Stimulated activated CD8-positive, alpha-beta memory T cell treated with anti-CD3 and anti-CD28 coated beads, Interleukin-12 subunit alpha, Interleukin-12 subunit beta, amount 100 ng/mL, for 1 hour (primary cell): ENCODE measurements around the gene FAM117B.
"Not testable (repeated sequence)": the region's sequence is repeated elsewhere in the genome, so short reads cannot be mapped to it uniquely, and the experiment has no call there.

Experiments
- DNase-seq: peaks from one replicate; pipeline ENCODE4 v3.0.0-alpha.2; 2020; ENCODE audit warnings: low read depth

FAM117B gene

DNA sequence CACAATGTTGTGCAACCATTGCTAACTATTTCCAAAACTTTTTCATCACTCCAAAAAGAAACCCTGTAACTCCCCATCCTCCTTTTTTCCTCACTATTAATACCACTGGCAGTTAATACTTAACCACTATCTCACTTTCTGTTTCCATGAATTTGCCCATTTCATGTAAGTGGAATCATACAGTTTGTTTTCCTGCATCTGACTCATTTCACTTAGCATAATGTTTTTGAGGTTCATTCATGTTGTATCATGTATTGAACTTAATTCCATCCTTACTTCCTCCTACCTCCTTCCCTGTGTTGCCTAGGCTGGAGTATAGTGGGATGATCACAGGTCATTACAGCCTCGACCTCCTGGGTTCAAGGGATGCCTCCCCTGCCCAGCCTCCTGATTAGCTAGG, 68.3 kb downstream of the FAM117B start:
- DNase-seq: no peak

DNA sequence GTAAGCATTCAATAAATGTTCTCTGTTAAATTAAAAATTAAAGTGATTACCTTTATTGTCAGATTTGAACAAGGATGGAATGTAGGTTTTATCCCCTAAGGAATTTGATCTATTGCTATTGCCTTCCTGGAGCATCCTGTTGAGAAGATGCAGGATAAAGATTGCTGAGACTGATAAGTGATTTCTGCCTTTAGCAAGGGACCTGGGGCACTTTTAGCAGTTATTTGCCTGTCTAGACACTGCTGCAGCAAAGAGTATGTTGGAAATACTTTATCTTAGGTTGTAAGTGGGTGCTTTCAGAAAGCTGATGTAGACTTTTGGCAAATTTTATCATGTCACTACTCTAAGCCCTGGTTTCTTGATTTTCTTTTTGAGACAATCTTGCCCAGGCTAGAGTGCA, 69.5 kb downstream of the FAM117B start:
- DNase-seq: no peak

DNA sequence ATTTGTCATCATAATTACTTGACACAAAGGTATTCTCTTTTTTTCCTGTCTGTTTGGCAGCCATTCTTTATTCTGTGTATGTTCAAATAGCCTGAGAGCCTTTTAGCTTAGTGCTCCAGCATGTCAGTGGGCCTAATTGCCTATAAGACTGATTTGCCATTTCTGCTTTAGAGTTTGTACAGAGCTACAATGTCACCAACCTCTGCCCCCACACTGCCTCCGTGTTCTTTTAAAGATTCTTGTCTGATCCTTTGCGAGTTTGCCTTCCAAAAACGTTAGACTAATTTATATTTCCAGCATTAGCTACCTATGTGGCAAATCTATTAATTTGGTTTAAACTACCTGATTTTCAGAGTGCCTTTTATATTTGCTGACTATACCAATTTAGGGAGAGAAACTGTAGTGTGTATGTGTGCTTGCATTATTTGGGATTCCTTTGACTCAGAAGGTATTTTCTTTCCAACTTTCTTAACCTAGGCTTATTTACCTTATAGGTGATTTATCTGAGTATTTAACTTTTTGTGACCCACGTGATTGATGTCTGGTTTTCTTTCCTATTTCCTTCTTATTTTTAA, 70.8 kb downstream of the FAM117B start:
- DNase-seq: no peak

DNA sequence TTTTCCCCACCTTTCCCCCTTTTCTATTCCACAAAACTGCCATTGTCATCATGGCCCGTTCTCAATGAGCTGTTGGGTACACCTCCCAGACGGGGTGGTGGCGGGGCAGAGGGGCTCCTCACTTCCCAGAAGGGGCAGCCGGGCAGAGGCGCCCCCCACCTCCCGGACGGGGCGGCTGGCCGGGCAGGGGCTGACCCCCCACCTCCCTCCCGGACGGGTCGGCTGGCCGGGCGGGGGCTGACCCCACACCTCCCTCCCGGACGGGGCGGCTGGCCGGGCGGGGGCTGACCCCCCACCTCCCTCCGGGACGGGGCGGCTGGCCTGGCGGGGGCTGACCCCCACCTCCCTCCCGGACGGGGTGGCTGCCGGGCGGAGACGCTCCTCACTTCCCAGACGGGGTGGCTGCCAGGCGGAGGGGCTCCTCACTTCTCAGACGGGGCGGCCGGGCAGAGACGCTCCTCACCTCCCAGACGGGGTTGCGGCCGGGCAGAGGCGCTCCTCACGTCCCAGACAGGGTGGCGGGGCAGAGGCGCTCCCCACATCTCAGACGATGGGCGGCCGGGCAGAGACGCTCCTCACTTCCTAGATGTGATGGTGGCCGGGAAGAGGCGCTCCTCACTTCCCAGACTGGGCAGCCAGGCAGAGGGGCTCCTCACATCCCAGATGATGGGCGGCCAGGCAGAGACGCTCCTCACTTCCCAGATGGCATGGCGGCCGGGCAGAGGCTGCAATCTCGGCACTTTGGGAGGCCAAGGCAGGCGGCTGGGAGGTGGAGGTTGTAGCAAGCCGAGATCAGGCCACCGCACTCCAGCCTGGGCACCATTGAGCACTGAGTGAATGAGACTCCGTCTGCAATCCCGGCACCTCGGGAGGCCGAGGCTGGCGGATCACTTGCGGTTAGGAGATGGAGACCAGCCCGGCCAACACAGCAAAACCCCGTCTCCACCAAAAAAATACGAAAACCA, 80.5 kb downstream of the FAM117B start:
- DNase-seq: not testable (repeated sequence)

DNA sequence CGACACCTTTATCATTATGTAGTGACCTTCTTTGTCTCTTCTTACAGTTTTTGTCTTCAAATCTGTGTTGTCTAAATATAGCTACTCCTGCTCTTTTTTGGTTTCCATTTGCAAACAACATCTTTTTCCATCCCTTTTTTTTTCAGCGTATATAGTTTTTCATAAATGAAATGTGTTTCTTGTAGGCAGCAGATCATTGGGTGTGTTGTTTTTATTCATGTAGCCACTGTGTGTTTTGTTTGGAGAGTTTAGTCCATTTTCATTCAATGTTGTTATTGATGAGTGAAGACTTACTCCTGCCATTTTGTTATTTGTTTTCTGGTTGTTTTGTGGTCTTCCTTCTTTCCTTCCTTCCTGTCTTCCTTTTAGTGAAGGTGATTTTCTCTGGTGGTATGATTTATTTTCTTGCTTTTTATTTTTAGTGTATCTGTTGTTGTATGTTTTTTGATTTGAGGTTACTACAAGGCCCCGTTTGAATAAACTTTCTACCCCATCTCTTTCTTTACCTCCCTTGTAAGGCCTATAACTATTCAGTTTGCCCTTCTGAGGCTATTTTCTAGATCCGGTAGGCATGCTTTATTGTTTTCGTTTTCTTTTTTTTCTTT, 81.4 kb downstream of the FAM117B start:
- no peak for DNase-seq

DNA sequence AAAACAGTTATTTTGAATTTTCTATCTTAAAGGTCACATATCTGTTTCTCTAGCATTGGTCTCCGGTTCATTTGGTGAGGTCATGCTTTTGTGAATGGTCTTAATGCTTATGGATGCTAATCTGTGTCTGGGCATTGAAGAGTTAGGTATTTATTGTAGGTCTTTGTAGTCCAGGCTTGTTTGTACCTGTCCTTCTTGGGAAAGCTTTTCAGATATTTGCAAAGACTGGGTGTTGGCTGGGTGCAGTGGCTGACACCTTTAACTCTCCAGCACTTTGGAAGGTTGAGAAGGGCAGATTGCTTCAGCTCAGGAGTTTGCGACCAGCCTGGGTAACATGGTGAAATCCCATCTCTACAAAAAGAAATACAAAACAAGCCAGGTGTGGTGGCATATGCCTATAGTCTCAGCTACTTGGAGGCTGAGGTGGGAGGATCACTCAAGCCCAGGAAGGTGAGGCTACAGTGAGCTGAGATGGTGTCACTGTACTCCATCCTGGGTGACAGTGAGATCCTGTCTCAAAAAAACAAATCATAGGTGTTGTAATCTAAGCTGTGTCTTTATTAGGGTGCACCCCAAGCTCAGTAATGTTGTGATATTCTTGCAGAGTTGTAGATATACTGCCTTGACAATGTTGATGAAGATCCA, 82.3 kb downstream of the FAM117B start:
- no peak for DNase-seq

DNA sequence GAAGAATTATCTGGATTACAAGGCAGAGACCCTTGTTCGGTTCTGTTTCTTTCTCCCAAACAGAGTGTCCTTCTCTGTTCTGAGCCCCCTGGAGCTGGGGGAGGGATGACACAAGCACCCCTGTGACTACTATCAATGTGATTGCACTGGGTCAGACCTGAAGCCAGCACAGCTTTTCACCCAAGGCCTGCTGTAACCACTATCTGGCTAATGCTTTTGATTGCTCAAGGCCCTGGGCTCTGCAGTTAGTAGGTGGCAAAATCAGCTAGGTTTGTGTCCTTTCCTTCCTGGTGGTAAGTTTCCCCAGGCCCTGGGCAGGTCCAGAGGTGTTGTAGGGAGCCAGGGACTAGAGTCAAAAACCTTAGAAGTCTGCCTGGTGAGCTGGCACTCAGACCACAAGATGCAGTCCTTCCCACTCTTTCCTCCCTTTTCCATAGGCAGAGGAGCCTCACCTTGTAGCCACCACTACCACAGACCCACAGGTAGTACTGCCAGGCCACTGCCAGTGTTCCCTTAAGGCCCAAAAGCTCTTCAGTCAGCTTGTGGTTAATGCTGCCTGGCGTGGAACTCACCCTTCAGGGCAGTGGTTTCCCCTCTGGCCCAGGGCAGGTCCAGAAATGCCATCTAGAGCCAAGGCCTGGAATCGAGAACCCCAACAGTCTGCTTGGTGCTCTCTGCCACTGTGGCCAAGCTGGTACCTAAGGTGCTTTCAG, 83.0 kb downstream of the FAM117B start:
- DNase-seq: no peak

DNA sequence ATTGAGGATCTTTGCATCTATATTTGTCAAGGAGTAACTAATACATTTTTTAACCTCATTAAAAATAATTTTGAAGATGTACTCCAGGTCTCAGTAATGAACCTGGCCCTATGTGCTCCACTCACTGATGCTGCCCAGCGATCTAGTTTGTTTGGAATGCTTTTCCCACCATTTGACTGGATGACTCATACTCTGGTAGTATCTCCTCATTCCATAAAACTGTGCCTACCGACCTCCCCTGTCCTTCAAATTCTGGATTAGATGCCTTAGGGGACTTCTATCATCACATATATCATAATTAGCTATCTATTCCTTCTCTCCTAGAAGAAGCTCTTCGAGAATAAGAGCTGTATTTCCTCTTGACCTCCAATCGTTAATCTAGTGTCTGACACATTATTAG, 83.8 kb downstream of the FAM117B start:
- DNase-seq: no peak

DNA sequence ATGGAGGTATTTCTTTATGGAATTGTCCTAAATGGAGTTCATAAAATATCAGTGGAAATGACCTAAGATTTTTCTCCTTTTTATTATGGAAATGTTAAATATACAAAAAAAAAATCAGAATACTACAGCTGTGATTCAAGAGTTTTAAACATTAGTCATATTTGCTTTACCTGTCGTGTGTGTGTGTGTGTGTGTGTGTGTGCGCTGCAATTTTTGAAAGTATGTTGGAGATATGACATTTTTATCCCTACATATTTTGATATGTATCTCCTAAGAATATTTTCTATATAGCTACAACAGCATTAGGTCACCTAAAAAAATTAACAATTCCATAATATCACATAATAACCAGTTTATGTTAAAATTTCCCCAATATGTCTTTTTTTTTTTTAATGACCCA, 85.5 kb downstream of the FAM117B start:
- DNase-seq: no peak

DNA sequence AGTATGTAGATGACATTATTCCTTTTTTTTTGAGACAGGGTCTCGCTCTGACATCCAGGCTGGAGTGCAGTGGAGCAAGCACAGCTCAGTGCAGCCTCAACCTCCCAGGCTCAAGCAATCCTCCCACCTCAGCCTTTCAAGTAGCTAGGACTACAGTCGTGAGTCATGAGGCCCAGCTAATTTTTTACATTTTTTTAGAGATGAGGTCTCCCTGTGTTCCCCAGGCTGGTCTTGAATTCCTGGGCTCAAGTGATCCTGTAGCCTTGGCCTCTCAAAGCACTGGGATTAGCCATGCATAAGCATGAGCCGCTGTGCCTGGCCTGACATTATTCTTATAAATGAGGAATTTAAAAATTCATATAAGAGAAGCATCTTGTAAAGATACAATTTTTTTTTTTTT, 86.9 kb downstream of the FAM117B start:
- no peak for DNase-seq

DNA sequence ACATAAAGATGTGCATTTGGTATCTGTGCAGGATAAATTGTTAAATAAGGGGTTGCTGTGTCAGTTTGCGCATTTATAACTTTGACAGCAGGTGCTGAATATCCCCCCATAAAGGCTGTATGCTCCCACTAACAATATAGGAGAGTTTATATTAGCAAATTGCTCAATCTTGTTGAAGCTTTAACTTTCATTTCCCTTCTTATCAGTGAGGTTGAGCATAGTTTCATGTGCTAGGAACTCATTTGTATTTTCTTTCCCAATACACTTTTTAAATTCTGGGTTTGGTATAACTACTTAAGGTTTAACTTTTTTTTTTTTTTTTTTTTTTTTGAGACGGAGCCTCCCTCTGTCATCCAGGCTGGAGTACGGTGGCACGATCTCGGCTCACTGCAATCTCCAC, 89.0 kb downstream of the FAM117B start:
- DNase-seq: no peak

DNA sequence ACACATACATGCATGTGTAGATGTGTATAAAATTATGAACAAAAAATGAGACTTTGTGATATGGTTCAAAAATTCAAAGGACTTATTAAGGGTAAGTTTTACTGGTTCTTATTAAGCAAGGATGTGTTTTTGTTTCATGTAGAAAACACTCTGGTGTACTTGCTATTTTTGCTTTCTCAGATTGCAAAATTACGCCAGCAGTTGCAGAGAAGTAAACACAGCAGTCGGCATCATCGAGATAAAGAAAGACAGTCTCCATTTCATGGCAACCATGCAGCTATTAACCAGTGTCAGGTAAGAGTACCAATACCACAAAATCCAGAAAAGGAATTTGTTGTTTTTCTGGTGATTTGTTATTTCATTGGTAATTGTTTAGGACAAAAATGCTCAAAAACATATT, 91.3 kb downstream of the FAM117B start:
- DNase-seq: no peak

DNA sequence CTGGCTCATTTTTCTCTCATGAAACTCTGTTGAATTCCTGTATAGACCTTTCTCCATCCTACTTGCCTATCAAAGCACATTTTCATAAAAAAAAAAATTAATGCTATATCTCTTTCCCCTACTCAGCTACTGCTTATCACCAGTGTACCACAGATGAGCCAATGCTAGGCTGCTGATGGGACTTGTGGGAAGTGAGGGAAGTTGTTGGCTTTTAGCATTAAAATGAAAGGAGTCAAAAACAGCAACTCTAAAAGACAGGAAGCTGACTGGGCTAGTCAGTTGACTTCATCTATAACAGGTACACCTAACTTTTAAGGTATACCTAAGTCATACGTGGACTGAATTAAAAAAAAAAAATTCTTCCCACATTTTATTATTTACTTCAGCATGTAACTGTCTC, 102.1 kb downstream of the FAM117B start:
- DNase-seq: no peak

DNA sequence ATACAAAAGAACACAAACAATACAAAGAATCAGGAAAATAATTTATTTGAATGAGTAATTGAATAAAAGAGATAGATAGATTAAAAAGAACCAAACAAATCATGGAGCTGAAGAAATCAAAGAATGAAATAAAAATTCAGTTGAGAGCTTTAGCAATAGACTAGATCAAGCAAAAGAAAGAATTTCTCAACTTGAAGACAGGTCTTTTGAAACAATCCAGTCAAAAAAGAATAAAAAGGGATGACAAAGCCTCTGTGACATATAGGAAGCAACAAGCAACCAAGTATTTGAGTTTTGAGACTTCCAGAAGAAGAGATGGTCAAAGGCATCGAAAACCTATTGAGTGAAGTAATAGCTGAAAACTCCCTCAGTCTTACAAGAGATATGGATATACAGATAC, 108.8 kb downstream of the FAM117B start:
- no peak for DNase-seq

DNA sequence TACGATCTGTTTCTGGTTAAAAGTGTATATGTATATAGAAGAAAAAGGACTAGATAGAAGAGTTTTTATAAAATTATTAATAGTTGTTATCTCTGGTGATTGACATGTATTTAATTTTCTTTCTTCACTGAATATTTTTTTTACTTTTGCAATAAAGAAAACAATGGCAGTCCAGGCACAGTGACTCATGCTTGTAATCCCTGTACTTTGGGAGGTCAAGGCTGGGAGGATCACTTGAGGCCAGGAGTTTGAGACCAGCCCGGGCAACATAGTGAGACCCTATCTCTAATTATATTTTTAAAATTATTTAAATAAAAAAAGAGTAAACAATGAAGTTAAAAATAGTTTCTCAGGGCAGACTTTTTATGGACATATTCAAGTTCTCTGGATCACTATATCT, 114.7 kb downstream of the FAM117B start:
- DNase-seq: no peak

DNA sequence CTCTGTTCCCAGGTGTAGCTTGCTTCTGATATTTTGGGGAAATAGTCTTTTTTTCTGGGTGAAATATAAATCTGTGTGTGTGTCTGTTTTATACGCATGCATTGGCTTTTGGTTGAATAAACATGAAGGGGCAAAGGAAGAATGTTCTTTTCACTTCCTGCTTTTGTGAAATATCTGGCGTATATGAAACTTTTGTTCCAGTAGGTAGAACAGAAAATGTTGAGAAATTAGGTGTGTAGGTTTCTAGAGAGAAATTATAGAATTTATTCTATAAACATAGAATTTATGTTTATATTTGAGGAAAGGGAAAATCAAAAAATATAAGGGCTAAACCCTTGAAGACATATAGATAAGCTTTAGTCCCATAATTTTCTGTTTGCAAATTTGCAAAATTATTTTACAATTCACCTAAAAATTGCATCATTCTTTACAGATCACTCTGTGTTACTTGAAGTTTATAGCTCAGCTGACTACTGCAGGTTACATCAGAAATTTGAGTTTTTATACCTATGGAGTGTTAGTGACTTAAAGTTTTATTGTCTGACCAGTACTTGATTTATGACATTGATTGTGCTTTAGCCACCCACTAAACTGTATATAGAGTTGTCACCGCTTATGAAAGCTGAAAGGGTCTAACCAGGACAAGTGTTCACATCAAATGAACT, 116.1 kb downstream of the FAM117B start:
- DNase-seq: no peak

DNA sequence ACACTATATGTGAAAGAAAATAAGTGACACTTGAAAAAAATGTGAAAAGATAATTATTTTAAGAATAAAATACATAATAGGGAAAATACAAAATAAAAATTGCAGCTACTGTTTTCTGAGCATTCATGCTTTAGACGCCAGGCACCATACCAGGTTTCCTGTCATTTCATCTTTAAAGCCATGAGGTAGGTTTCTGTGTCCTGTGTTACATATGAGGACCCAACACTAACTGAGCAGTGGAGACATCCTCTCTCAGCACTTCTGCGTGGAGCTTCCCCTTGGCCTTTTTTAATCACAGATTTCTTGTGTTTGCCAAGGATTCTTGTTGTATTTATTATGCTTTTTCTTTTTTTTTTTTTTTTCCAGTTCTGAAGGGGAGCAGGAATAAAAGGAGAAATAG, 117.3 kb downstream of the FAM117B start:
- no peak for DNase-seq

DNA sequence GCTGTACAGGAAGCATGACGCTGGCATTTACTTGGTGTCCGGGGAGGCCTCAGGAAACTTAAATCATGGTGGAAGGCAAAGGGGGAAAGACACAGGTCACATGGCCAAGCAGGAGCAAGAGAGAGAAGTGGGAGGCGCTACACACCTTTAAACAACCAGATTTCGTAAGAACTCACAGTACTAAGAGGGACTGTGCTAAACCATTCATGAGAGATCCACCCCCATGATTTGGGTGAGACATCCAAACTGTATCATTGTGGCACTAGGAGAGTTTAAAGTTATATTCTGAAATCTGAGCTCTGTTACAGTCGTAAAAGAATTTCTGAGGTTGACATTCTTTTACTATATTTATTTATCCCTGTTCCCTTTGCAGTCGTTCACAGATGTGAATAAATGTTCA, 120.2 kb downstream of the FAM117B start:
- DNase-seq: no peak

DNA sequence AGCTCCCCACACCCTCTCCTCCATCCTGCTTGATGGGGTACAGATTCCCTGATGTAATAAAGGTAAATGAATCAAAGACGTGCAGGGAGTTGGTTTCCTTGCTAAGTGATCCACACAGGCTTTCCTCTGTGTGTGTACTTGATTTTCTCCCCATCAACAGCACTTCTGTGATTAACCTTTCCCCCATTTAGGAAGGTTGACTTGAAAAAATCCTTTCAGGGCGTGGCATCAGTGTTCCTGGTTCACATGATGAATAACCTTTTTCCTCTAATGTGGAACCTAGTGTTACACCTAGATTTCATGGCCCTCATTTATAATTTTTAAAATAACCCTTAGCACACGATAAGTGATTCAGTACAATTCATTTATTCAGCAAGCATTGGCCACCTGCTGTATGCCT, 121.8 kb downstream of the FAM117B start:
- no peak for DNase-seq

DNA sequence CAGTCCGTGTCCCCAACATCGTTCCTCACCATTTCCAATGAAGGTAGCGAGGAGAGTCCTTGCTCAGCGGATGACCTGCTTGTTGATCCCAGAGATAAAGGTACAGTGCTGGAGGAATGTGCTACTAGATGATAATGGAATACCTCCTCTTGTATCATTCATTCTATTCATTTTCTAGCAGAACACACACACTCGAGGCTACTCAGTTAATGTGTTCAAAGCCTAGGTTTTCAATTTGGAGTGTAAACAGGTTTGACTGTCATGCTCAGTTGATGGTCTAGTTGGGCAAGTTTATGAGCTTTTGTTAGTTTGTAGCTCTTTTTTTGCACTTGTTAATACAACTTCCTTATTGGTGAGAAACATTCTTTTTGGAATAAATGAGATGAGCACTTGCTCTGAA, 122.6 kb downstream of the FAM117B start:
- no peak for DNase-seq

DNA sequence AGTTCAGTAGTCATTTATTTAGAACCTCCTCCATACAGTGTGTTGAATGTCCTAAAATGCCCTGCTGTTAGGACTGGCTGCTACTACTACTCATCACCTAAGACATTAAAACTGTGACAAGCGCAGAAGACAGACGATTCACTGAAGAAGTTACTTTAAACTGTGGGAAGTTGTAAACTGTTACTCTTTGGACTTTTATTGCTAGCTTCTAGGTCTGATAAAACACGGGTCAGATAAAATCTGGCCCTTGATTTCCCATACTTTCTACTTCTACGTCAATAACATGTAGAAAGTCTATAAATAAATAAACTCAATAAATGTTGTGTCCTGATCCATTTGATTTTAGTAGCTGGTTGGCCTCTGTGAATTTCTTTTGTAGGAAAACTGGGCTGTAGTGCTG, 123.4 kb downstream of the FAM117B start:
- no peak for DNase-seq

DNA sequence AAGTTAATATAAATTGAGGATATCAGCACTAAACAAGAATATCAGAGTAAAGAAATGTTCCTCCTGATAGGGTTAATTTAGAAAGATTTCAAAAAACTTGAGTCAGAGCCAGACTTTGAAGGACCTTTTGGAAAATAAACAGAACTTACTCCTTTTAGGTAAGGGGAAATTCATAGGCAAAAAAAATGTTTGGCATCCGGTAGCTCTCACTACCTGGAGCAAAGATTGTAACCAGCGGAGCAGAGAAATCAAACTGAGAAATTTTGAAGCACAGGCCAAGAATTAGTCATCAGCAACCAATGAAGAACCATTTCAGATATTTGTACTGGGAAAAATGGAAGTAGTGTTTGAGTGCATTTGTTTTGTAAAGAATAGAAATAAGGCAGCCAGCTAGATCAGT, 123.8 kb downstream of the FAM117B start:
- no peak for DNase-seq
